ENCODE data around the gene KCTD2.
A peak's percentile ranks its signal among the peaks of the same experiment; 100 is the strongest.
"Not testable (repeated sequence)": the region's sequence is repeated elsewhere in the genome, so short reads cannot be mapped to it uniquely, and the experiment has no call there.

The KCTD2 gene

GRCh38 chr17:75046407-75047289, at the start of gene KCTD2, which contains the start of gene ATP5PD:
KCTD2 (plus strand) TSS chr17:75047225; CDS start chr17:75047251, 26 bp downstream.
ATP5PD (minus strand) TSS chr17:75046969; CDS start chr17:75042650, 4,319 bp downstream.
- peak; percentile 97 for DNase-seq (ENCODE audit: low spot score)

- DNase-seq (ENCODE audit: low spot score), result no peak
Measured at GRCh38 chr17:74998783-74999182, 48.2 kb upstream of the KCTD2 start.

- DNase-seq (ENCODE audit: low spot score), result no peak
Measured at GRCh38 chr17:74999523-74999922, 47.5 kb upstream of the KCTD2 start.

- no peak for DNase-seq (ENCODE audit: low spot score)
Measured at GRCh38 chr17:75001915-75002843, 44.8 kb upstream of the KCTD2 start.

- DNase-seq (ENCODE audit: low spot score), result no peak
Measured at GRCh38 chr17:75003070-75003956, 43.7 kb upstream of the KCTD2 start.

- no peak for DNase-seq (ENCODE audit: low spot score)
Measured at GRCh38 chr17:75003957-75004355, 43.1 kb upstream of the KCTD2 start.

- DNase-seq (ENCODE audit: low spot score), result no peak
Measured at GRCh38 chr17:75004371-75004770, 42.7 kb upstream of the KCTD2 start.

- no peak for DNase-seq (ENCODE audit: low spot score)
Measured at GRCh38 chr17:75005291-75005690, 41.7 kb upstream of the KCTD2 start.

- not testable (repeated sequence) for DNase-seq (ENCODE audit: low spot score)
Measured at GRCh38 chr17:75006084-75006483, 40.9 kb upstream of the KCTD2 start.

GRCh38 chr17:75006653-75007052, 40.4 kb upstream of the KCTD2 start:
- DNase-seq (ENCODE audit: low spot score), result no peak

- DNase-seq (ENCODE audit: low spot score), result no peak
Measured at GRCh38 chr17:75008373-75008772, 38.7 kb upstream of the KCTD2 start.

- no peak for DNase-seq (ENCODE audit: low spot score)
Measured at GRCh38 chr17:75009139-75009724, 37.8 kb upstream of the KCTD2 start.

GRCh38 chr17:75010683-75011400, 36.2 kb upstream of the KCTD2 start:
- peak; percentile 66 for DNase-seq (ENCODE audit: low spot score)

GRCh38 chr17:75011401-75012095, 35.5 kb upstream of the KCTD2 start:
- DNase-seq (ENCODE audit: low spot score), result no peak

GRCh38 chr17:75012096-75012345, 35.0 kb upstream of the KCTD2 start:
- no peak for DNase-seq (ENCODE audit: low spot score)

GRCh38 chr17:75012346-75013091, 34.5 kb upstream of the KCTD2 start, which contains the start of gene MRPL58:
MRPL58 (plus strand) TSS chr17:75012670; CDS start chr17:75012687, 17 bp downstream.
- DNase-seq (ENCODE audit: low spot score), result peak; percentile 91

- DNase-seq (ENCODE audit: low spot score), result no peak
Measured at GRCh38 chr17:75013092-75013559, 33.9 kb upstream of the KCTD2 start.

- no peak for DNase-seq (ENCODE audit: low spot score)
Measured at GRCh38 chr17:75019146-75019545, 27.9 kb upstream of the KCTD2 start.

GRCh38 chr17:75019710-75020109, 27.3 kb upstream of the KCTD2 start:
- no peak for DNase-seq (ENCODE audit: low spot score)

All from NAMALWA (cell line).